NT2/D1 (cell line): ENCODE data around the gene ANAPC16.

Experiments
- YY1 ChIP-seq: IDR thresholded peaks from 2 replicates; pipeline ENCODE4 v1.6.1; 2011; ENCODE audit not compliant: insufficient read length, insufficient read depth
- ZNF274 ChIP-seq: IDR thresholded peaks from 2 replicates; pipeline ENCODE4 v1.6.1; 2011; ENCODE audit warnings: mild to moderate bottlenecking, low read depth, low read length

- TF ChIP-seq YY1 (no peak), ZNF274 (no peak)
Measured at GRCh38 chr10:72233621-72234020, 17.8 kb downstream of the ANAPC16 start.
